AG04449 (cell line): Measurements from ENCODE around the gene PERM1.

Experiments used
- CTCF ChIA-PET: fragments of 350-600 bp; formaldehyde crosslinking; extraction: SDS; loops from one replicate; lab custom pipeline; 2021; ENCODE audit warnings: antibody characterized with exemption; lab: Yijun Ruan, JAX
- POLR2A ChIA-PET: fragments of 400-600, 350-600 bp; formaldehyde crosslinking; extraction: SDS; loops from one replicate; lab custom pipeline; 2020; ENCODE audit warnings: antibody characterized with exemption, inconsistent platforms; lab: Yijun Ruan, JAX
- DNase-seq: peaks from one replicate; pipeline ENCODE4 v3.0.0-alpha.2; 2010; ENCODE audit warnings: low read depth, low spot score
- H3K4me3 ChIP-seq: 2 replicates; pipeline ENCODE4 v1.5.1; 2011; ENCODE audit warnings: low read depth, mild to moderate bottlenecking, control low read depth, low read length
- CTCF ChIP-seq: IDR thresholded peaks from one replicate; pipeline ENCODE4 v1.5.1; 2011; ENCODE audit warnings: mild to moderate bottlenecking, moderate library complexity, low read length, control low read depth, inconsistent platforms; ENCODE audit not compliant: insufficient read depth; ENCODE audit errors: missing control alignments

Gene PERM1

DNA sequence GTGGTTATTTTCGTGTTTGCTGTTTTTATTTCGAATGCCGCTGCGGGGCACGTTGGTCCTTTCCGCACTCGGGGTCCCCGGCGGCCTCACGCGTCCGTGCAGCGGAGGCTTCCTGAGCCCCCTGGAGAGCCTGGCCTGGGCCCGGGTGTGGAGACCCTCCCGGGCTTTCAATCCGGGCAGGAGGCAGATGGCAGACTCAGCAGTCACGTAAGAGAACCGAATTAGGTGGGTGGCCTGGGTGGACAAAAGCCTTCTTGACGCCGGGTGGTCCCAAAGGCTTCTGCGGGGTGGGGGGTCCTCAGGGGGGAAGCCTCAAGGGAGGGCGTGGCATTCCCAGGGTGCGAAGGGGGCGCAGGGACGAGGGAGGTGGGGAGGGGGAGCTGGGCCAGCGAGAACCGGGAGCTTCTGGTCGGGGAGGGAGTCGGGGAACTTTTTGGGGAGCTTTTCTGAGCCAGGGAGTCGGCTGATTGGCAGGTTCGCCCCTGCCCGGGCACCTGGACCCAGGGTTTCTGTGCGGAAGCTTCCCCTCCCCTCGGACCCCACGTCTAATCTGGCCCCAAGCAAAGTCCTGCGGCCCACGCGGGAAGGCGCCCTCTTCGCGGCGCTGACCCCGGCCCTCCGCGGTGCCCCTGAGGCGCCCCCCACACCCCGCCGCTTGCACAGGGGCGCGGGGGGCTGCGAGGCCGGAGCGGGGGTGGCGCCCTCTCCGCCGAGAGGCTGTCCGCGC is 19.3 kb upstream of the PERM1 start:
- ChIA-PET POLR2A (interaction anchor here (0.9 kb wide), 1 partner anchor 12 kb away, joined by 3 read pairs; the partner anchor contains the start of gene ISG15), CTCF (interaction anchor here (0.7 to 9.5 kb wide), 12 partner anchors 8 to 370 kb away, joined by 3 to 111 read pairs (median 8); partner anchors contain the start of genes ISG15 and PERM1)
- H3K4me3 ChIP-seq = peak overlapping the region; percentile 73
- TF ChIP-seq CTCF = no peak
- no peak for DNase-seq

DNA sequence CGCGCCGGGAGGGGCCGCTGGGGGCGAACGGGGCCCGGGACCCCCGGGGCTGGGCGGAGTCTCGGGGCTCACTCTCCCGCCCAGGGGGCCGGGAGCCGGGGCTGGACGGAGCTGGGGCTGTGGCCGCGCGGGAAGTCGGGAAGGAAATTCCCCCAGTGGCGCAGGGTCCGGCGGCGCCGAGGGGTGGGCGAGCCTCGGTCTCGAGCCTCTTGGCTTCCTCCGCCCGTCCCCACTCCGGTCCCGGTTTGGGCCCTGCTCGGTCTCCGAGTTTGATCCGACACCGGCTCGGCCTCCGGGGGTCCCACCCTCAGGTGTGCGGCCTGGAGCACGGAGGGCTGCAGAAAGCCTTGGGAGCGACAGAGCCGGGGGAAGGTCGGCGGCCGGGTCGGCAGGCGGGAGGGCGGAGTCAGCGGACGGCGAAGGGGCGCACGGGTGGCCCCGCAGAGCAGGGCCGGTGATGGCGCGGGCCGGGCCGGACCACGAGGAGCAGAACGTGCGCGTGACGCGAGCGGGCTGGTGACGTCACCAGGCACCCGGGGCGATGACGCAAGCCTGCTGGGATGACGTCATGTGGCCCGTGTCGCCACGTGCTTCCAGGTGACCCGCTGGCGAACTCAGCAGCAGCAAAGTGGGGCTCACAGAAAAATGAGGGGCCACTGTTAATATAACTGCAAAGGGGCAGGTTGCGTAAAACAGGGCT is 18.6 kb upstream of the PERM1 start:
- H3K4me3 ChIP-seq = peak overlapping the region; percentile 73
- ChIA-PET CTCF (interaction anchor here (0.7 to 9.5 kb wide), 7 partner anchors 8 to 95 kb away, joined by 3 to 111 read pairs (median 11); partner anchors contain the start of genes ISG15 and PERM1), POLR2A (interaction anchor here (1.4 kb wide), 1 partner anchor 13 kb away, joined by 9 read pairs; the partner anchor contains the start of gene ISG15)
- peak; percentile 44 for DNase-seq
- TF ChIP-seq CTCF = no peak

DNA sequence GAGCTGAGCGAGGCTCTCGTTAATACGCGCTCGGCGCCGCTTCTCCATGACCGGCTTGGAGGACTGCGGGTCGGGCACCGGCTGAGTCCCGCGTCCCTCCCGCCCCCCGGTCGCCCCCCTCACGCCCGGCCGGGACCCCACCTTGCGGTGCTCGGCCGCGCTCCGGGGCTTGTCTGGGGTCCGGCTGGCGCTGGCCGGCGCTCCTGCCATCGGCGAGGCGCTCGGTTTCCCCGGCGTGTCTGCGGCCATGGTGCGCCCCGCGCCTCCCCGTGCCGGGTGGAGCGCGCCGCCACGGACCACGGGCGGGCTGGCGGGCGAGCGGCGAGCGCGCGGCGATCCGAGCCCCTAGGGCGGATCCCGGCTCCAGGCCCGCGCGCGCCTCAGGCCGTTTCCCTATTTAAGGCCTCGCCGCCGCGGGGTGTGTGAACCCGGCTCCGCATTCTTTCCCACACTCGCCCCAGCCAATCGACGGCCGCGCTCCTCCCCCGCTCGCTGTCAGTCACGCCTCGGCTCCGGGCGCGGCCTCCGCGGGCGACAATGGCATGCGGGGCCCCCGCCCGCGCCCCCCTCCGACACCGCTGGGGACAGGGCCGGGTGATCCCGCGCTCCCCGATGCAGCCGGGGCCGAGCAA is 17.9 kb upstream of the PERM1 start, which contains the start of gene HES4:
HES4 (minus strand) TSS at position 373 of the 632 bp plus-strand sequence; CDS start at position 249, 124 bp downstream.
- DNase-seq = peak; percentile 51
- POLR2A ChIA-PET = interaction anchor here (1.4 kb wide), 1 partner anchor 14 kb away, joined by 9 read pairs; the partner anchor contains the start of gene ISG15
- H3K4me3 ChIP-seq = peak within 1 kb of the TSS; percentile 73
- CTCF ChIA-PET = interaction anchor here (3.1 to 9.5 kb wide), 2 partner anchors 17 to 23 kb away, joined by 20 to 101 read pairs; partner anchors contain the start of gene PERM1
- no peak for TF ChIP-seq CTCF

DNA sequence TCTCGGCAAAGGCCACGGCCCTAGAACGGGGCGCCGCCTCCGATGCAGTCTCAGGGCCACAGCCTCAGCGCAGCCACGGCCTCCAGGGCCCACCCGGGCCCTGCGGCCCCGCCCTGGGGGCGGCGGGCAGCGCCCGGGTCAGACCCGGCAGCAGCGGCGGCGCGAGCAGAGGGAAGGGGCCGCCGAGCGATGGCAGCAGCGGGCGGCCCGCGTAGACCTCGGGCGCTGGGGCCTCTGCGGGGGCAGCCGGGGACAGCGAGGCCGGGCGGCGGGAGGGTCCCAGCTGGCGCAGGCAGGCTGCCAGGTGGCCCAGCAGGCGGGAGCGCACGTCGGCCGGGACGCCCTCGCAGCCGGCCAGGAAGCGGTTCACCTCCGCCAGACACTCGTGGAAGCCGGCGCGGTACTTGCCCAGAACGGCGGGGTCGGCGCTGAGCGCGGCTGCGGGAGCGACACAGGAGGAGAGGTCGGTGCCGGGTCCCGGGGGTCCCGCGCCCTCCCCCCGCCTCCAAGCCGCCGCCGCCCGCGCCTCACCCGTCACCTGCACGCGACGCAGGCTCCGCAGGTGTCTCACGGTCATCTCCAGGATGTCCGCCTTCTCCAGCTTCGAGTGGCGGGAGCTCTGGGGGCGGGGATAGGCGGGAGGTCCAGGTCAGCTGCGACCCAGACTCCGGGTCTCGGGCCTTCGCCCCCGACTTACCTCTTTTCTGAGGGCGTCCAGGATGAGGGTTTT is 17.3 kb upstream of the PERM1 start:
- peak overlapping the region; percentile 73 for H3K4me3 ChIP-seq
- peak; percentile 6 for TF ChIP-seq CTCF
- ChIA-PET POLR2A (interaction anchor here (1.4 kb wide), 1 partner anchor 15 kb away, joined by 9 read pairs; the partner anchor contains the start of gene ISG15), CTCF (interaction anchor here (9.5 kb wide), 1 partner anchor 16 kb away, joined by 101 read pairs; the partner anchor contains the start of gene PERM1)
- DNase-seq = no peak

DNA sequence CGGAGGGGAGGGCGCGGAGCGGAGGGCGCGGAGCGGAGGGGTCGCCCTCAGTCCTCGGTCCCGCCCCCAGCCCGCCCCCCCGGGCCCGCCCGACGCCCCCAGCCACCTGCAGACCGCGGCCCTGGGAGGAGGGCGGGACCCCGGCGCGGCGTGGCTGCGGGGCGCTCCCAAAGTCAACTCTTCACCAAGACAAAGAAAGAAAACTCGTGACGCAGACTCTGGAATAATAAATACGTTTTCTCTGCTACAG is 16.8 kb upstream of the PERM1 start:
- TF ChIP-seq CTCF = no peak
- ChIA-PET CTCF (interaction anchor here (1.4 to 9.5 kb wide), 2 partner anchors 16 to 32 kb away, joined by 3 to 101 read pairs; partner anchors contain the start of genes PERM1 and PLEKHN1), POLR2A (no interaction called here)
- DNase-seq = no peak
- peak overlapping the region; percentile 73 for H3K4me3 ChIP-seq
